Islet of Langerhans (tissue), 1 donor: Measurements from ENCODE around the gene PCDH1.

Experiments used
- FAIRE-seq: peaks from one replicate; lab custom pipeline; 2011; peaks lifted over from hg19 to GRCh38; lab: Jason Lieb, UNC

PCDH1 gene

GRCh38 chr5:141807732-141808131 is 70.5 kb downstream of the PCDH1 start:
- no peak for FAIRE-seq

DNA sequence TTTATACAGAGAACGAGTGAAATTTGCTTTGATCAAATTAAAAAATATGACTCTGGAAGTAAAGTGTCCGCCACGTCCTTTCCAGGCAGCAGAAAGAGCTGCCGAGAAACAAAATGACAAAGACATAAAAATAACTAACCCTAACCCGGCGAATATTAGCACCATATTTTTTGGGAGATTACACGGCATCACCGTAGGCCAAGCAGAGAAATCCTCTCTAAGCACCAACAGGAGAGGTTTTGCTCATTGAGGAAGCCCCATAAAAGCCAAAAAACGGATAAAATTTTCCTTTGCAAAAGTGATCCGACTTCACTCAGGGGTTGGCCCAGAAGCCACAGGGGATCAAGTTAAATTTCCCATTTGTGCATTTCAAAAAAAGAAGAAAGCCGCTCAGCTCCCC is 70.9 kb downstream of the PCDH1 start:
- no peak for FAIRE-seq

GRCh38 chr5:141806626-141807025 is 71.6 kb downstream of the PCDH1 start:
- no peak for FAIRE-seq

DNA sequence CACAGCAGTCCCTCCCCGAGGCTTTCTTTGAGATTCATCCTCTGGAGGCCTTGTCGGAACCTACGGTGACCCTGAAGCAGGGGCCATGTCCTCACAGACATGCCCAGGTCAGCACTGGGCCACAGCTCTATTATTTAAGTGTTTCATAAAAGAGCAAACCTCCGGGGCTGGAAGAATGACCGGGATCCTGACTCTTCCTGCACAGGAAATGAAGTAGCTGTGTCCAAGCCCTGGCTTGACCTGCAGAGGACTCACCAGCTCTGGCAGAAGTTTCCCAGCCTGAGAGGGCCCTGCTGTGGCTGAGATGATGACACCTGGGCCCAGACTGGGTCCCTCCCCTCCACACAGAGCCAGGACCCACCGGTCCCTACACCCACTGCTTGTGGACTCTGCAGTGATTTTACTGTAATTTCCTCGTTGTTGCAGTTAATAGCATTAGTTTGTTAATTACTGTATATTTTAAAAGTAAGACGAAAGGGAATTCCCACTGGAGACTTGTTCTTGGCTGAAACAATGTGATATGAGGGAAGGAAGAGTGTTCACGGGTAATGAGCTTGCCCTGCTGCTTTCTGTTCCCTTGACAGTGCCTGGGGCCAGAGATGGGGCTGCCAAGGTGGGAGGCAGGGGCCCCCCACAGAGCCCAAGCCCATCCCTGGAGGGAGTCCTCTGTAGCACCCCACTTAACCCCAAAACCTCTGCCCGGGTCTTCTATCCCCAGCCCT is 72.2 kb downstream of the PCDH1 start:
- FAIRE-seq, result no peak

DNA sequence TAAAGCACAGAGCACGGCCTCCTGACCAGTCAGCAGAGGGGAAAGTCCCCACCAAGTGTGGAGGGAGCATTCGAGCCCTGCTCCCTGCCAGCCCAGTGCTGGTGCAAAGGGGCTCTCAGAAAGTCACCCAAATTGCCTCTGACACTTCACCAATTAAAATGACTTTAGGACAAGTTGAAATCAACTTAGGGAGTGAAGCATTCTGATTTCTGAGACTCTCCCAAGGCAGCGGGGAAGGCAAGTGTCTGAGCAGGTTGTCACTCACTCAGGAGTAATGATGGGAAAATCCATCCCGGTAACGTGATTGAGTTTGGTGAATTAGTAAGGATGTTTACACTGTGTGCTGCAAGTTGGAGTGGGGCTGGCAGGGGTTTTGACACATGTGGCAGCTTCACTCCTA is 73.7 kb downstream of the PCDH1 start:
- no peak for FAIRE-seq
